Activated T-helper 2 cell treated with anti-CD3 and anti-CD28 coated beads, Interferon-gamma antibody, Interleukin-2, Interleukin-4, amounts not matched to agents 10 μg/mL and 5 μg/mL and 100 μg/mL, durations not matched to agents 14 hours and 24 hours and 36 hours (primary cell): ENCODE data around the gene STK32C. TPM values are rescaled to one million over a fixed set of nuclear protein-coding genes. Genes with fewer than 3 reads are reported as not detected.

Source experiments
- DNase-seq: peaks from one replicate; pipeline ENCODE4 v3.0.0; 2021; ENCODE audit warnings: low spot score
- H3K27ac Mint-ChIP-seq: one replicate; pipeline ENCODE4 v1.8.0; 2021; ENCODE audit warnings: mixed read lengths
- H3K27me3 Mint-ChIP-seq: one replicate; pipeline ENCODE4 v1.8.0; 2021; ENCODE audit warnings: low read depth, mixed read lengths
- H3K36me3 Mint-ChIP-seq: one replicate; pipeline ENCODE4 v1.8.0; 2021; ENCODE audit warnings: low read depth, mixed read lengths
- H3K4me1 Mint-ChIP-seq: one replicate; pipeline ENCODE4 v1.8.0; 2021; ENCODE audit warnings: low read depth, mixed read lengths
- H3K4me3 Mint-ChIP-seq: one replicate; pipeline ENCODE4 v1.8.0; 2021; ENCODE audit warnings: low read depth, mild to moderate bottlenecking, moderate library complexity, mixed read lengths
- H3K9me3 Mint-ChIP-seq: one replicate; pipeline ENCODE4 v1.8.0; 2021; ENCODE audit warnings: mixed read lengths
- intact Hi-C: fragments of 100-400 bp; cut with micrococcal nuclease; formaldehyde crosslinking; loops from one replicate; pipeline ENCODE4 v1.15.1; 2023
- total RNA-seq: library from RNA; stranded (reverse); gene quantifications from 2 replicates; pipeline ENCODE4 v1.2.3, GENCODE V29; 2022

The STK32C gene
- total RNA-seq, 1 donor from 2014 or later, result 17.3 TPM

- Mint-ChIP-seq H3K36me3 (no peaks in the 10 kb centered on the region), H3K27me3 (no peaks in the 10 kb centered on the region), H3K27ac (no peak overlapping the region), H3K4me3 (no peak overlapping the region), H3K4me1 (no peaks in the 10 kb centered on the region), H3K9me3 (no peaks in the 10 kb centered on the region)
- no peak for DNase-seq
- intact Hi-C loops, result no loop called here
These were observed 64.1 kb downstream of the STK32C start for GRCh38 chr10:132243626-132244025.

GRCh38 chr10:132243141-132243540 is 64.6 kb downstream of the STK32C start:
- DNase-seq, result no peak
- H3K4me3 Mint-ChIP-seq, result no peak overlapping the region
- no peak overlapping the region for H3K27ac Mint-ChIP-seq
- no peaks in the 10 kb centered on the region for H3K27me3 Mint-ChIP-seq
- intact Hi-C loops, result no loop called here
- no peaks in the 10 kb centered on the region for H3K36me3 Mint-ChIP-seq
- no peaks in the 10 kb centered on the region for H3K4me1 Mint-ChIP-seq
- no peaks in the 10 kb centered on the region for H3K9me3 Mint-ChIP-seq

- H3K36me3 Mint-ChIP-seq, result no peaks in the 10 kb centered on the region
- no peak for DNase-seq
- H3K27ac Mint-ChIP-seq, result no peak overlapping the region
- intact Hi-C loops, result no loop called here
- H3K4me3 Mint-ChIP-seq, result no peak overlapping the region
- no peaks in the 10 kb centered on the region for H3K9me3 Mint-ChIP-seq
- H3K4me1 Mint-ChIP-seq, result no peaks in the 10 kb centered on the region
- H3K27me3 Mint-ChIP-seq, result no peaks in the 10 kb centered on the region
These were observed 65.5 kb downstream of the STK32C start for GRCh38 chr10:132242103-132242840.

- Mint-ChIP-seq H3K27me3 (no peaks in the 10 kb centered on the region), H3K27ac (no peak overlapping the region), H3K9me3 (no peaks in the 10 kb centered on the region), H3K4me1 (no peaks in the 10 kb centered on the region), H3K36me3 (no peaks in the 10 kb centered on the region), H3K4me3 (no peak overlapping the region)
- DNase-seq, result no peak
- intact Hi-C loops, result no loop called here
These were observed 66.3 kb downstream of the STK32C start for GRCh38 chr10:132241496-132241895.

- DNase-seq, result no peak
- no peaks in the 10 kb centered on the region for H3K4me1 Mint-ChIP-seq
- no peak overlapping the region for H3K27ac Mint-ChIP-seq
- no peaks in the 10 kb centered on the region for H3K27me3 Mint-ChIP-seq
- intact Hi-C loops, result no loop called here
- no peak overlapping the region for H3K4me3 Mint-ChIP-seq
- H3K9me3 Mint-ChIP-seq, result no peaks in the 10 kb centered on the region
- H3K36me3 Mint-ChIP-seq, result no peaks in the 10 kb centered on the region
These were observed 66.7 kb downstream of the STK32C start for GRCh38 chr10:132241086-132241485.

- Mint-ChIP-seq H3K4me3 (no peak overlapping the region), H3K4me1 (no peaks in the 10 kb centered on the region), H3K27ac (no peak overlapping the region), H3K36me3 (no peaks in the 10 kb centered on the region), H3K9me3 (no peaks in the 10 kb centered on the region), H3K27me3 (no peaks in the 10 kb centered on the region)
- intact Hi-C loops, result no loop called here
- DNase-seq, result no peak
These were observed 67.2 kb downstream of the STK32C start for GRCh38 chr10:132240581-132240980.

- H3K4me1 Mint-ChIP-seq, result no peaks in the 10 kb centered on the region
- intact Hi-C loops, result no loop called here
- H3K9me3 Mint-ChIP-seq, result no peaks in the 10 kb centered on the region
These were observed 67.6 kb downstream of the STK32C start for GRCh38 chr10:132240156-132240555.

GRCh38 chr10:132239126-132240031 is 68.4 kb downstream of the STK32C start:
- no peaks in the 10 kb centered on the region for H3K36me3 Mint-ChIP-seq
- no peaks in the 10 kb centered on the region for H3K4me1 Mint-ChIP-seq
- intact Hi-C loops, result no loop called here
- no peak overlapping the region for H3K4me3 Mint-ChIP-seq
- DNase-seq, result no peak
- no peak overlapping the region for H3K27ac Mint-ChIP-seq
- H3K27me3 Mint-ChIP-seq, result no peaks in the 10 kb centered on the region
- no peaks in the 10 kb centered on the region for H3K9me3 Mint-ChIP-seq

More at GRCh38 chr10:132240156-132240555, 67.6 kb downstream of the STK32C start:
- DNase-seq, result no peak
- Mint-ChIP-seq H3K27me3 (no peaks in the 10 kb centered on the region), H3K36me3 (no peaks in the 10 kb centered on the region), H3K4me3 (no peak overlapping the region), H3K27ac (no peak overlapping the region)

- no peak for DNase-seq
- H3K36me3 Mint-ChIP-seq, result no peaks in the 10 kb centered on the region
- intact Hi-C loops, result no loop called here
- H3K9me3 Mint-ChIP-seq, result no peaks in the 10 kb centered on the region
- H3K27ac Mint-ChIP-seq, result no peak overlapping the region
- no peaks in the 10 kb centered on the region for H3K27me3 Mint-ChIP-seq
- H3K4me3 Mint-ChIP-seq, result no peak overlapping the region
- no peaks in the 10 kb centered on the region for H3K4me1 Mint-ChIP-seq
These were observed 69.2 kb downstream of the STK32C start for GRCh38 chr10:132238371-132239125.

- no peaks in the 10 kb centered on the region for H3K36me3 Mint-ChIP-seq
- no peaks in the 10 kb centered on the region for H3K9me3 Mint-ChIP-seq
- H3K27me3 Mint-ChIP-seq, result no peaks in the 10 kb centered on the region
- intact Hi-C loops, result no loop called here
- no peak overlapping the region for H3K27ac Mint-ChIP-seq
- peaks cover 2% of the 10 kb centered on the region for H3K4me1 Mint-ChIP-seq
- DNase-seq, result no peak
- H3K4me3 Mint-ChIP-seq, result no peak overlapping the region
These were observed 69.9 kb downstream of the STK32C start for GRCh38 chr10:132237871-132238270.

GRCh38 chr10:132237396-132237795 is 70.4 kb downstream of the STK32C start:
- intact Hi-C loops, result no loop called here
- Mint-ChIP-seq H3K9me3 (no peaks in the 10 kb centered on the region), H3K27me3 (no peaks in the 10 kb centered on the region), H3K4me1 (peaks cover 6% of the 10 kb centered on the region), H3K27ac (no peak overlapping the region), H3K36me3 (no peaks in the 10 kb centered on the region), H3K4me3 (no peak overlapping the region)
- DNase-seq, result no peak

- Mint-ChIP-seq H3K27me3 (no peaks in the 10 kb centered on the region), H3K36me3 (no peaks in the 10 kb centered on the region), H3K9me3 (no peaks in the 10 kb centered on the region), H3K4me3 (no peak overlapping the region), H3K27ac (no peak overlapping the region), H3K4me1 (peaks cover 11% of the 10 kb centered on the region)
- no peak for DNase-seq
- intact Hi-C loops, result no loop called here
These were observed 70.9 kb downstream of the STK32C start for GRCh38 chr10:132236881-132237280.
